SK-MEL-5 (cell line): Measurements from ENCODE around the gene PKP4. TPM values are rescaled to one million over a fixed set of nuclear protein-coding genes. Genes with fewer than 3 reads are reported as not detected.

ENCODE experiments used
- DNase-seq: peaks from one replicate; pipeline ENCODE4 v3.0.0-alpha.2; 2016; ENCODE audit warnings: low read depth, low spot score
- in situ Hi-C: cut with HindIII; loops from 2 replicates; pipeline ENCODE4 v1.10.0; 2016; ENCODE audit warnings: low sequenced_read_pairs, high pct_unique_total_duplicates, low pct_unique_long_range_greater_than_20kb
- total RNA-seq: library from RNA; depleted of rRNA; stranded (reverse); fragments of >200 nt; shearing (Covaris generic); gene quantifications from 2 replicates; pipeline ENCODE4 v1.2.3, GENCODE V29; 2014

Gene PKP4
- total RNA-seq, 1 experiment from 2014 or later = 16.7 TPM

GRCh38 chr2:158645299-158645698 is 188.5 kb downstream of the PKP4 start:
- DNase-seq = no peak
- in situ Hi-C loops = no loop called here

- in situ Hi-C loops = no loop called here
- no peak for DNase-seq
Observed at GRCh38 chr2:158647436-158648231, 190.9 kb downstream of the PKP4 start.

- in situ Hi-C loops = no loop called here
- no peak for DNase-seq
Observed at GRCh38 chr2:158649846-158650245, 193.1 kb downstream of the PKP4 start.

GRCh38 chr2:158650646-158651357 is 194.1 kb downstream of the PKP4 start:
- in situ Hi-C loops = no loop called here
- no peak for DNase-seq

- in situ Hi-C loops = no loop called here
- DNase-seq = no peak
Observed at GRCh38 chr2:158651358-158652057, 194.8 kb downstream of the PKP4 start.

GRCh38 chr2:158655628-158656027 is 198.9 kb downstream of the PKP4 start:
- in situ Hi-C loops = no loop called here
- no peak for DNase-seq

GRCh38 chr2:158656492-158657229 is 199.9 kb downstream of the PKP4 start:
- in situ Hi-C loops = no loop called here
- DNase-seq = no peak

GRCh38 chr2:158658396-158658795 is 201.6 kb downstream of the PKP4 start:
- in situ Hi-C loops = no loop called here
- no peak for DNase-seq

- DNase-seq = no peak
- in situ Hi-C loops = no loop called here
Observed at GRCh38 chr2:158659483-158659882, 202.7 kb downstream of the PKP4 start.

- in situ Hi-C loops = no loop called here
- no peak for DNase-seq
Observed at GRCh38 chr2:158661231-158661630, 204.5 kb downstream of the PKP4 start.

- in situ Hi-C loops = no loop called here
- no peak for DNase-seq
Observed at GRCh38 chr2:158662421-158662820, 205.7 kb downstream of the PKP4 start.

GRCh38 chr2:158663796-158664195 is 207.0 kb downstream of the PKP4 start:
- in situ Hi-C loops = no loop called here
- no peak for DNase-seq

- DNase-seq = no peak
- in situ Hi-C loops = no loop called here
Observed at GRCh38 chr2:158664987-158665386, 208.2 kb downstream of the PKP4 start.

GRCh38 chr2:158665536-158666302 is 209.0 kb downstream of the PKP4 start:
- DNase-seq = no peak
- in situ Hi-C loops = no loop called here

- in situ Hi-C loops = no loop called here
- DNase-seq = no peak
Observed at GRCh38 chr2:158666969-158667368, 210.2 kb downstream of the PKP4 start.

GRCh38 chr2:158667586-158667985 is 210.8 kb downstream of the PKP4 start:
- DNase-seq = no peak
- in situ Hi-C loops = no loop called here
